Measurements from ENCODE around the gene NLRP3. TPM values are rescaled to one million over a fixed set of nuclear protein-coding genes. Genes with fewer than 3 reads are reported as not detected.

Gene NLRP3
- total and polyA plus RNA-seq, 2 experiments from 2014 or later, result 0.42 TPM; not detected in 1

GRCh38 chr1:247472035-247472434 is 56.1 kb downstream of the NLRP3 start:
- H3K27ac ChIP-seq (ENCODE audit: low read depth), result no peak overlapping the region
- H3K79me2 ChIP-seq (replicated peaks; ENCODE audit: insufficient read depth), result no peaks in the 10 kb centered on the region
- peaks cover 13% of the 10 kb centered on the region; the same call in 1 of the 3 replicates for H3K36me3 Mint-ChIP-seq (ENCODE audit: low read depth)
- no peaks in the 10 kb centered on the region for H3K27me3 ChIP-seq (ENCODE audit: insufficient read depth)
- no peaks in the 10 kb centered on the region for H3F3A ChIP-seq (replicated peaks; ENCODE audit: low read depth)
- peaks cover 17% of the 10 kb centered on the region for H3K4me1 Mint-ChIP-seq
- no peak overlapping the region for H3K27ac Mint-ChIP-seq
- H3K4me2 ChIP-seq, result no peak overlapping the region
- no peak overlapping the region for H2AFZ ChIP-seq
- no peaks in the 10 kb centered on the region; the same call in 1 of the 2 replicates for H3K36me3 ChIP-seq (ENCODE audit: insufficient read depth)
- ATAC-seq (no peak), DNase-seq (ENCODE audit: low spot score) (no peak)
- TF ChIP-seq EZH2 (IDR thresholded peaks at IDR 0.05; ENCODE audit: low read depth, unreplicated experiment) (no peak), ZNF114 (CRISPR knock-in tag; IDR thresholded peaks at IDR 0.05) (no peak), JUNB (IDR thresholded peaks at IDR 0.05; ENCODE audit: unreplicated experiment) (no peak), POLR2AphosphoS5 (IDR thresholded peaks at IDR 0.05; ENCODE audit: low read depth) (no peak), CTCF (conservative IDR thresholded peaks at IDR 0.05; ENCODE audit: low read depth in 2 of 2) (no peak), NANOG (IDR thresholded peaks at IDR 0.05; ENCODE audit: borderline replicate concordance) (no peak)
- TF ChIP-seq, protein P1, sequence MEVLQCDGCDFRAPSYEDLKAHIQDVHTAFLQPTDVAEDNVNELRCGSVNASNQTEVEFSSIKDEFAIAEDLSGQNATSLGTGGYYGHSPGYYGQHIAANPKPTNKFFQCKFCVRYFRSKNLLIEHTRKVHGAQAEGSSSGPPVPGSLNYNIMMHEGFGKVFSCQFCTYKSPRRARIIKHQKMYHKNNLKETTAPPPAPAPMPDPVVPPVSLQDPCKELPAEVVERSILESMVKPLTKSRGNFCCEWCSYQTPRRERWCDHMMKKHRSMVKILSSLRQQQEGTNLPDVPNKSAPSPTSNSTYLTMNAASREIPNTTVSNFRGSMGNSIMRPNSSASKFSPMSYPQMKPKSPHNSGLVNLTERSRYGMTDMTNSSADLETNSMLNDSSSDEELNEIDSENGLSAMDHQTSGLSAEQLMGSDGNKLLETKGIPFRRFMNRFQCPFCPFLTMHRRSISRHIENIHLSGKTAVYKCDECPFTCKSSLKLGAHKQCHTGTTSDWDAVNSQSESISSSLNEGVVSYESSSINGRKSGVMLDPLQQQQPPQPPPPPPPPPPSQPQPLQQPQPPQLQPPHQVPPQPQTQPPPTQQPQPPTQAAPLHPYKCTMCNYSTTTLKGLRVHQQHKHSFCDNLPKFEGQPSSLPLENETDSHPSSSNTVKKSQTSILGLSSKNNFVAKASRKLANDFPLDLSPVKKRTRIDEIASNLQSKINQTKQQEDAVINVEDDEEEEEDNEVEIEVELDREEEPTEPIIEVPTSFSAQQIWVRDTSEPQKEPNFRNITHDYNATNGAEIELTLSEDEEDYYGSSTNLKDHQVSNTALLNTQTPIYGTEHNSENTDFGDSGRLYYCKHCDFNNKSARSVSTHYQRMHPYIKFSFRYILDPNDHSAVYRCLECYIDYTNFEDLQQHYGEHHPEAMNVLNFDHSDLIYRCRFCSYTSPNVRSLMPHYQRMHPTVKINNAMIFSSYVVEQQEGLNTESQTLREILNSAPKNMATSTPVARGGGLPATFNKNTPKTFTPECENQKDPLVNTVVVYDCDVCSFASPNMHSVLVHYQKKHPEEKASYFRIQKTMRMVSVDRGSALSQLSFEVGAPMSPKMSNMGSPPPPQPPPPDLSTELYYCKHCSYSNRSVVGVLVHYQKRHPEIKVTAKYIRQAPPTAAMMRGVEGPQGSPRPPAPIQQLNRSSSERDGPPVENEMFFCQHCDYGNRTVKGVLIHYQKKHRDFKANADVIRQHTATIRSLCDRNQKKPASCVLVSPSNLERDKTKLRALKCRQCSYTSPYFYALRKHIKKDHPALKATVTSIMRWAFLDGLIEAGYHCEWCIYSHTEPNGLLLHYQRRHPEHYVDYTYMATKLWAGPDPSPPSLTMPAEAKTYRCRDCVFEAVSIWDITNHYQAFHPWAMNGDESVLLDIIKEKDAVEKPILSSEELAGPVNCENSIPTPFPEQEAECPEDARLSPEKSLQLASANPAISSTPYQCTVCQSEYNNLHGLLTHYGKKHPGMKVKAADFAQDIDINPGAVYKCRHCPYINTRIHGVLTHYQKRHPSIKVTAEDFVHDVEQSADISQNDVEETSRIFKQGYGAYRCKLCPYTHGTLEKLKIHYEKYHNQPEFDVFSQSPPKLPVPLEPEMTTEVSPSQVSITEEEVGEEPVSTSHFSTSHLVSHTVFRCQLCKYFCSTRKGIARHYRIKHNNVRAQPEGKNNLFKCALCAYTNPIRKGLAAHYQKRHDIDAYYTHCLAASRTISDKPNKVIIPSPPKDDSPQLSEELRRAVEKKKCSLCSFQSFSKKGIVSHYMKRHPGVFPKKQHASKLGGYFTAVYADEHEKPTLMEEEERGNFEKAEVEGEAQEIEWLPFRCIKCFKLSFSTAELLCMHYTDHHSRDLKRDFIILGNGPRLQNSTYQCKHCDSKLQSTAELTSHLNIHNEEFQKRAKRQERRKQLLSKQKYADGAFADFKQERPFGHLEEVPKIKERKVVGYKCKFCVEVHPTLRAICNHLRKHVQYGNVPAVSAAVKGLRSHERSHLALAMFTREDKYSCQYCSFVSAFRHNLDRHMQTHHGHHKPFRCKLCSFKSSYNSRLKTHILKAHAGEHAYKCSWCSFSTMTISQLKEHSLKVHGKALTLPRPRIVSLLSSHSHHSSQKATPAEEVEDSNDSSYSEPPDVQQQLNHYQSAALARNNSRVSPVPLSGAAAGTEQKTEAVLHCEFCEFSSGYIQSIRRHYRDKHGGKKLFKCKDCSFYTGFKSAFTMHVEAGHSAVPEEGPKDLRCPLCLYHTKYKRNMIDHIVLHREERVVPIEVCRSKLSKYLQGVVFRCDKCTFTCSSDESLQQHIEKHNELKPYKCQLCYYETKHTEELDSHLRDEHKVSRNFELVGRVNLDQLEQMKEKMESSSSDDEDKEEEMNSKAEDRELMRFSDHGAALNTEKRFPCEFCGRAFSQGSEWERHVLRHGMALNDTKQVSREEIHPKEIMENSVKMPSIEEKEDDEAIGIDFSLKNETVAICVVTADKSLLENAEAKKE (CRISPR knock-in tag; IDR thresholded peaks at IDR 0.05), result no peak
- TF ChIP-seq, protein P2, sequence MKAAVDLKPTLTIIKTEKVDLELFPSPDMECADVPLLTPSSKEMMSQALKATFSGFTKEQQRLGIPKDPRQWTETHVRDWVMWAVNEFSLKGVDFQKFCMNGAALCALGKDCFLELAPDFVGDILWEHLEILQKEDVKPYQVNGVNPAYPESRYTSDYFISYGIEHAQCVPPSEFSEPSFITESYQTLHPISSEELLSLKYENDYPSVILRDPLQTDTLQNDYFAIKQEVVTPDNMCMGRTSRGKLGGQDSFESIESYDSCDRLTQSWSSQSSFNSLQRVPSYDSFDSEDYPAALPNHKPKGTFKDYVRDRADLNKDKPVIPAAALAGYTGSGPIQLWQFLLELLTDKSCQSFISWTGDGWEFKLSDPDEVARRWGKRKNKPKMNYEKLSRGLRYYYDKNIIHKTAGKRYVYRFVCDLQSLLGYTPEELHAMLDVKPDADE (IDR thresholded peaks at IDR 0.05), result no peak
- H3K9me2 ChIP-seq (ENCODE audit: insufficient read depth), result peaks cover 7% of the 10 kb centered on the region; the same call in 1 of the 2 replicates
- H3K4me1 ChIP-seq (ENCODE audit: insufficient read depth), result peaks cover 19% of the 10 kb centered on the region
- peaks cover 1% of the 10 kb centered on the region for H3K27me3 Mint-ChIP-seq (ENCODE audit: insufficient read depth, low read depth, poor library complexity)
- no peak overlapping the region for H3K4me3 ChIP-seq
- peaks cover 16% of the 10 kb centered on the region for H3K9me3 Mint-ChIP-seq
- no peaks in the 10 kb centered on the region for H4K20me1 ChIP-seq (replicated peaks; ENCODE audit: insufficient read depth)
- no peak overlapping the region for H3K4me3 Mint-ChIP-seq
